AG09319 (cell line): Measurements from ENCODE around the gene PTGFR.

Experiments
- DNase-seq: peaks from one replicate; pipeline ENCODE4 v3.0.0-alpha.2; 2010; ENCODE audit warnings: low read depth; ENCODE audit errors: extremely low read depth
- CTCF ChIP-seq: IDR thresholded peaks from 2 replicates; pipeline ENCODE4 v1.5.1; 2011; ENCODE audit warnings: low read depth, mild to moderate bottlenecking, inconsistent platforms, low read length, moderate library complexity

PTGFR gene

DNA sequence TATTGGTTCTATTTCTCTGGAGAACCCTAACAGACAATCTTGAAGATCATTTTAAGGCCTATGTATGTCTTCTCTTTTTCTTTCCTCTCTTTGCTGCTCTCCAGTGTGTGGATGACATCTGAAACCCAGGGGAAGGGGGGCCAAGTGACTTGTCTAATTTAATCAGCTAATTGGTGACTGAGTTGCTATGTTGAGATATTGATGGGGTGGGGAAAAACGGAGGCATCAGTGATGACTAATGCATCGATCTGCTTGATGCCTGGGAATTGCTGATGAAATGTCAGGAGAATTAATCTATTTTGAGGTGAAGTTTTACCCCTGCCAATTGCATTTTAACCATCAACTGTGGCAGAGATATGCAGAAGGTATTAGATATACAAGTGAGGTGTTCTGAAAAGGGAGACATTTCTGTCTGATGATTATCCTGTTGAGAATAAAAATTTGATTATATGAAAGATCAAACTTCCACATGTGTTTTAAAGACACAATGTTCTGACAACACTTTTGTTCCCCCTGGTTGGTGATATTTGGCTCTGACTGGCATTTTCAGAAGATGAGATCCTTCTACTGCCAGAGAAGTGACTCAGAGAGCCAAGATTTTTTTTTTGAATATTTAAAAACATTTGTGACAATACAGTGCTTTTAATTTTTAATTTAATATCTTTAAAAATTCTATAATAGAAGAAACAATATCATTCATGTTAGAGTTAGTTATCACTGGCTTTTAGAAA, 18.7 kb upstream of the PTGFR start:
- no peak for DNase-seq

DNA sequence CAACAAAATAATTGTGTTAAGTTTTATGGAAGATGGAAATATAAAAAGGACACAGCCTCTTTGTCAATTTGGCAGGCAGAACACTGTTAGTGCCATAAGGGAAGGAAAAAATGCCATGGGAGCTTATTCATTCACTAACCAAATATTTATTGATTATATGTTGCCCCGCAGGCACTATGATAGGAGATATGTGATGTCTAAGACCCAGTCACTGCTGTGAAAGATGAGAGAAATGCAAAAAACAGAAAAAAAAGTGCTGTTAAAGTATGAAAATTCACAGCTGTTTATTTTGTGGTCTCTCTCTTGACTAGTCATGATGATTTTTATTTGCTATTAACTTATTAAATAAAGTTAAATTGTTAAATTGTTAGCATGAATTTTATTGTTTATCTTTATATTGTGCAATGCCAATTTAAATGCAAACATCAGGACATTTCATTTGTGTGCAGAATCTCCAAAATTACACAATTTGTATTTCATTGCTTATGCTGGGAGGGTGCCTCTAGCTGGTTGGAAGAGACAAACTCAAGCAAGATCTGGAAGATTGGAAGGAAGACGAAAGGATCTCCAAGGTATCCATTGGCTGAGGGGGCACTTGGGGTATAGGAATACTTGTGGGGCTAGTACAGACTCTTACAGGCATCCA, 17.8 kb upstream of the PTGFR start:
- no peak for TF ChIP-seq CTCF
- no peak for DNase-seq

More for the DNA sequence above, 18.7 kb upstream of the PTGFR start:
- no peak for TF ChIP-seq CTCF

DNA sequence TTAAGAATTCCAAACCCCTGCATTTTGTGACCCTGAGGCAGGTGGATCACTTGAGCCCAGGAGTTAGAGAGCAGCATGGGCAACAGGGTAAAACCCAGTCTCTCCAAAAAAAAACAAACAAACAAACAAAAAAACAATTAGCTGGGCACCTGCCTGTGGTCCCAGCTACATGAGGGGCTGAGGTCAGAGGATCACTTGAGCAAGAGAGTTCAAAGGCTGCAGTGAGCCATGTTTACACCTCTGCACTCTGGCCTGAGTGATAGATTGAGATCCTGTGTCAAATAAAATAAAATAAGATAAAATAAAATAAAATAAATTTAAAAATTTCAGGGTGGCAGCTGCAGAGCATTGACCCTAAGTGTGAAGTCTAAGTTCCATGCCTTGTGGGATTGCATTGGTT, 16.7 kb upstream of the PTGFR start:
- TF ChIP-seq CTCF = no peak
- no peak for DNase-seq

- no peak for DNase-seq
- TF ChIP-seq CTCF = no peak
These were observed 14.7 kb upstream of the PTGFR start for GRCh38 chr1:78475888-78476610.

DNA sequence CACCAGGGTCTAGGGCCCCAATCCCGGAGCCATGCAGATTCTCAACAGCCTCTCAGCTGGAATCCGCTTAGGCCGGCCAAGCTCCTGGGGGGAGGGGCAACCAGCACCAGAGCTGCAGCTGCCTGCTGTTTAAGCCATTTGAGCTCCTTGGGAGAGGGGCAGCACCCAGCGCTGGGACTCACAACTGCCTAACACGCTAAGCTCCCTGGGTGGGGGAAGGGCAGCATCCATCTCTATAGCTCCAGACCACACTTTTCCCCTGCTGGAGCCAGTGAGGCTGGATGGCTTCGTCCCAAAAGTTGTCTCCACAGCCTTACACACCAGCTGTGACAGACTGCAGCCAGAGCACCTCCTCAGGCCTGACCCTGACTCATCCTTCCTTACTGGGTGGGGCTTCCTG, 6.9 kb upstream of the PTGFR start:
- DNase-seq = no peak
- TF ChIP-seq CTCF = no peak

DNA sequence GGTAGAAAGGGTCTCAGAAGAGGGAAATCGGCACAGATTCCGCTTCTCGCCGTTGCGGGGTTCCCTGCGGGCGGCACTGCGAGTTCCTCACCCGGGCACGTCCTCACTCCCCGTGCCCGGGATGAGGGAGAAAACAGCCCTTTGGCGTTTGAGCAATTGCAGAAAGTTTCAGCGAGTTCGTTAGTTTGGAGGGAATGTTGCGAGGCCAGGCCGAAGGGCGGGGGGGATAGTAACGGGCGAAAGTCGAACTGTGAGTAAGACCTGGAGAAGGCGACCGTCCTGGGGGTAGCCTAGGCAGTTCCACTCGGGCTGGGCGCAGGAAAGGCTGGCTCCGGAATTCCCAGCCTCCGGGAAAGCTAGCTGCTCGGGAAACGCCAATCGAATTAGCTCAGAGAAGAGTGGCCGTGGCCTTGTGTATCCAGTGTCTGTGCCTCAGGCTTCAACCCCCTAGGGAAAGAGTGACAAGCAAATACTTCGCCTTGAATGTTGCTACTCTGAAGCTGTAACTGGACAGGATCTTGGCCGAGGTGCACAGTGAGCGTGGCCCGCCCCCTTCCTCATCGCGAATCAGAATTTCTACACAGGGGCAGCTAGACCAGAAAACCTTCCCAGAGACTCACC, 787 bp downstream of the PTGFR start:
- no peak for TF ChIP-seq CTCF
- no peak for DNase-seq
